Esophagus squamous epithelium (tissue), 4 donors: ENCODE results near the gene MAMDC4.

ENCODE experiments used
- POLR2A ChIP-seq, 4 donors: fragments of 450-650 bp; IDR thresholded peaks; one replicate each; pipeline ENCODE4 v1.6.1; 2017; ENCODE audit warnings: antibody characterized with exemption in 4 of 4, mild to moderate bottlenecking in 4 of 4, moderate library complexity in 3 of 4
- TF ChIP-seq, protein P1 (sequence below), 6 experiments: fragments of 450-650 bp in 4 of 6; fragments of 200-600 bp in 2 of 6; sonication (generic) in 2 of 6; IDR thresholded peaks; one replicate each; pipeline ENCODE4 v1.5.1; 2016 to 2019; ENCODE audit warnings: antibody characterized with exemption in 6 of 6, mild to moderate bottlenecking in 4 of 6, moderate library complexity in 4 of 6

DNA sequence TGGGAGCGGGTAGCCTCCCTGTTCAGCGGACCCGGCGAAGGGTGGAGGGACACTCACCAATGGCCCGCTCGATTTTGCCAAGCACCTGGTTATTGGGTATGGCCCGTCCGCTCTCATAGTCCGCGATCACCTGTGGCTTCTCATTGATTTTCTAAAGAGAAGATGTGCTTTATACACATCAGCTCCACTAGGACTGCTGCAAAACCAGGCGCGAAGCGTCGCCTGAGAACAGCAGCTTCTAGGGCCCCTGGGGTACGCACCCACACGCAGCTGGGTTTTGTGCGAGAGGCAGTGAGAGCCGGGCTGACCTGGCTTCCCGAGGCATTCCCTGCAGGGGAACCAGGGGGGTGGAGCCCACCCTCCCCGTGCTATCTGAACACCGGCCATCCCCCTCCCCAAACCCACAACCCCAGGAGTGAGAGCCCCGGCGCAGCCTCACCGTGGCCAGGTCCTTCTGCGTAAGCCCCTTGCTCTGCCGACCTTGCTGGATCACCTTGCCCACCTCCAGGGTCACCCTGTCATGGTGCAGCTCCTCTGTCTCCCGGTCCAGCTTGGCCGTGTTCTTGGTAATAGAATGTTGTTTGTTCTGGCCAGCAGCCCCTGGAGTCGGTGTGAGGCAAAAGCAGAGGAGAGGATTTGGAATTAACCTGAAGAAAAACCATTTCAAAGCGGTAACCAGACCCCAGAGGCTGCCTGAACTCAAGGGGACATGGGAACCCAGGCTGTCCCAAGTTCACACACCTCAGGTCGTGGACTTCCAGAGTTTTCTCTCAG is 10.9 kb downstream of the MAMDC4 start:
- TF ChIP-seq, protein P1, sequence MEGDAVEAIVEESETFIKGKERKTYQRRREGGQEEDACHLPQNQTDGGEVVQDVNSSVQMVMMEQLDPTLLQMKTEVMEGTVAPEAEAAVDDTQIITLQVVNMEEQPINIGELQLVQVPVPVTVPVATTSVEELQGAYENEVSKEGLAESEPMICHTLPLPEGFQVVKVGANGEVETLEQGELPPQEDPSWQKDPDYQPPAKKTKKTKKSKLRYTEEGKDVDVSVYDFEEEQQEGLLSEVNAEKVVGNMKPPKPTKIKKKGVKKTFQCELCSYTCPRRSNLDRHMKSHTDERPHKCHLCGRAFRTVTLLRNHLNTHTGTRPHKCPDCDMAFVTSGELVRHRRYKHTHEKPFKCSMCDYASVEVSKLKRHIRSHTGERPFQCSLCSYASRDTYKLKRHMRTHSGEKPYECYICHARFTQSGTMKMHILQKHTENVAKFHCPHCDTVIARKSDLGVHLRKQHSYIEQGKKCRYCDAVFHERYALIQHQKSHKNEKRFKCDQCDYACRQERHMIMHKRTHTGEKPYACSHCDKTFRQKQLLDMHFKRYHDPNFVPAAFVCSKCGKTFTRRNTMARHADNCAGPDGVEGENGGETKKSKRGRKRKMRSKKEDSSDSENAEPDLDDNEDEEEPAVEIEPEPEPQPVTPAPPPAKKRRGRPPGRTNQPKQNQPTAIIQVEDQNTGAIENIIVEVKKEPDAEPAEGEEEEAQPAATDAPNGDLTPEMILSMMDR (IDR thresholded peaks at IDR 0.05), result no peak
- no peak for TF ChIP-seq POLR2A (IDR thresholded peaks at IDR 0.05)
